GM12878 (cell line): ENCODE measurements around the gene LRIT2. TPM values are rescaled to one million over a fixed set of nuclear protein-coding genes. Genes with fewer than 3 reads are reported as not detected.

Source experiments
- ATAC-seq: fragments of 200-7000 bp; cut with Tn5 transposase; 3 replicates; pipeline ENCODE4 v1.9.1; 2020; ENCODE audit warnings: mild to moderate bottlenecking, moderate library complexity
- BruUV-seq: library from RNA; stranded (reverse); fragments of 400-500 nt; replicated peaks from 2 replicates; lab custom pipeline; 2021; lab: Mats Ljungman, UMichigan
- CTCF ChIA-PET: fragments of 300-600 bp; sonication (Branson Sonifier 250); formaldehyde crosslinking; extraction: SDS; loops from one replicate; lab custom pipeline; 2021; ENCODE audit warnings: inconsistent platforms; lab: Yijun Ruan, JAX
- POLR2A ChIA-PET: fragments of 350-600 bp; formaldehyde crosslinking; extraction: SDS; loops from one replicate; lab custom pipeline; 2021; ENCODE audit warnings: inconsistent platforms; lab: Charles Lee
- RAD21 ChIA-PET: fragments of 300-600 bp; sonication (Branson Sonifier 250); formaldehyde crosslinking; loops from one replicate; lab custom pipeline; 2023; ENCODE audit warnings: antibody characterized with exemption; ENCODE audit not compliant: unreplicated experiment; lab: Charles Lee
- SMC1A ChIA-PET: fragments of 300-600 bp; sonication (Branson Sonifier 250); formaldehyde crosslinking; loops from one replicate; lab custom pipeline; 2023; ENCODE audit not compliant: unreplicated experiment, uncharacterized antibody; lab: Charles Lee
- DNase-seq: peaks from one replicate; pipeline ENCODE4 v3.0.0-alpha.2; 2011; ENCODE audit warnings: low read depth, low spot score
- FAIRE-seq: peaks from 3 replicates; lab custom pipeline; 2011; peaks lifted over from hg19 to GRCh38; lab: Jason Lieb, UNC
- H2AFZ ChIP-seq: 2 replicates; pipeline ENCODE4 v1.6.0; 2011; ENCODE audit warnings: low read depth, low read length, control low read depth; ENCODE audit not compliant: control insufficient read depth
- H3K27ac ChIP-seq: 2 replicates; pipeline ENCODE4 v1.5.1; 2011; ENCODE audit warnings: control low read depth; ENCODE audit not compliant: control insufficient read depth, insufficient read depth
- H3K27me3 ChIP-seq, 2 experiments: replicated peaks in 1 of 2; 2 replicates each; pipeline versions ENCODE4 v1.6.0 to v1.6.1; 2011; ENCODE audit warnings: low read length in 1 of 2; ENCODE audit not compliant: control insufficient read depth in 2 of 2, insufficient read depth in 2 of 2
- H3K36me3 ChIP-seq, 2 experiments: 2 replicates each; pipeline ENCODE4 v1.5.1; 2011; ENCODE audit warnings: low read length in 1 of 2; ENCODE audit not compliant: control insufficient read depth in 2 of 2, insufficient read depth in 2 of 2
- H3K4me1 ChIP-seq: 2 replicates; pipeline ENCODE4 v1.6.1; 2011; ENCODE audit warnings: mild to moderate bottlenecking, low read length, moderate library complexity, mixed read lengths; ENCODE audit not compliant: control insufficient read depth, insufficient read depth
- H3K4me2 ChIP-seq: 2 replicates; pipeline ENCODE4 v1.6.0; 2011; ENCODE audit warnings: control low read depth; ENCODE audit not compliant: control insufficient read depth, insufficient read depth
- H3K4me3 ChIP-seq: fragments of 200-600 bp; sonication (generic); 2 replicates; pipeline ENCODE4 v1.5.1; 2016
- H3K79me2 ChIP-seq: 2 replicates; pipeline ENCODE4 v1.6.0; 2011; ENCODE audit warnings: low read length; ENCODE audit not compliant: control insufficient read depth, insufficient read depth
- H3K9ac ChIP-seq: 2 replicates; pipeline ENCODE4 v1.8.0; 2011; ENCODE audit warnings: low read length, control low read depth, mixed read lengths; ENCODE audit not compliant: control insufficient read depth, insufficient read depth
- H3K9me3 ChIP-seq: replicated peaks from 3 replicates; pipeline ENCODE4 v1.5.1; 2011; ENCODE audit warnings: mild to moderate bottlenecking, low read length; ENCODE audit not compliant: control insufficient read depth, insufficient read depth
- H4K20me1 ChIP-seq: 2 replicates; pipeline ENCODE4 v1.6.0; 2011; ENCODE audit not compliant: control insufficient read depth, insufficient read depth
- BCL11A ChIP-seq: IDR thresholded peaks from 2 replicates; pipeline ENCODE4 v1.6.1; 2011; ENCODE audit warnings: low read depth, low read length
- BCLAF1 ChIP-seq: fragments of 450-650 bp; IDR thresholded peaks from 2 replicates; pipeline ENCODE4 v1.6.1; 2017; ENCODE audit warnings: antibody characterized with exemption, mild to moderate bottlenecking, moderate library complexity
- CBFB ChIP-seq: IDR thresholded peaks from 2 replicates; pipeline ENCODE4 v1.6.1; 2016; ENCODE audit warnings: antibody characterized with exemption, low read depth
- CEBPB ChIP-seq, 2 experiments: fragments of 150-350 bp in 1 of 2; IDR thresholded peaks; 2 replicates each; pipeline ENCODE4 v1.6.1; 2012 to 2014; ENCODE audit warnings: low read depth in 2 of 2, low read length in 2 of 2, borderline replicate concordance in 1 of 2, inconsistent platforms in 1 of 2
- EGR1 ChIP-seq, 2 experiments: IDR thresholded peaks; 1 replicate in 1 of 2; 2 replicates in 1 of 2; pipeline ENCODE4 v1.6.1; 2011 to 2012; ENCODE audit warnings: low read depth in 2 of 2, low read length in 2 of 2, borderline replicate concordance in 1 of 2, mild to moderate bottlenecking in 1 of 2, moderate library complexity in 1 of 2
- EP300 ChIP-seq, 2 experiments: fragments of 150-350 bp in 1 of 2; IDR thresholded peaks; 2 replicates each; pipeline ENCODE4 v1.6.1; 2011 to 2012; ENCODE audit warnings: low read depth in 2 of 2, low read length in 2 of 2, borderline replicate concordance in 1 of 2, improper control_type of control experiment in 1 of 2, inconsistent platforms in 1 of 2; ENCODE audit not compliant: control insufficient read depth in 1 of 2
- HDAC6 ChIP-seq: fragments of 200-600 bp; sonication (generic); IDR thresholded peaks from one replicate; pipeline ENCODE4 v1.8.0; 2017; ENCODE audit warnings: antibody characterized with exemption; ENCODE audit not compliant: unreplicated experiment
- HDGF ChIP-seq: fragments of 450-650 bp; IDR thresholded peaks from 2 replicates; pipeline ENCODE4 v1.6.1; 2016; ENCODE audit warnings: antibody characterized with exemption
- IKZF1 ChIP-seq: fragments of 450-650 bp; conservative IDR thresholded peaks from 2 replicates; pipeline ENCODE4 v1.6.1; 2017; ENCODE audit warnings: antibody characterized with exemption, mild to moderate bottlenecking
- IRF3 ChIP-seq: fragments of 450-650 bp; IDR thresholded peaks from 2 replicates; pipeline ENCODE4 v1.6.1; 2014; ENCODE audit warnings: mild to moderate bottlenecking
- MYC ChIP-seq: IDR thresholded peaks from 2 replicates; pipeline ENCODE4 v1.6.1; 2011; ENCODE audit warnings: mild to moderate bottlenecking, low read length, moderate library complexity, inconsistent platforms; ENCODE audit not compliant: insufficient read depth, insufficient replicate concordance, insufficient read length, severe bottlenecking
- SP1 ChIP-seq: IDR thresholded peaks from one replicate; pipeline ENCODE4 v1.6.1; 2011; ENCODE audit warnings: low read depth, low read length
- SUZ12 ChIP-seq: fragments of 200-600 bp; sonication (generic); IDR thresholded peaks from one replicate; pipeline ENCODE4 v1.6.1; 2018; ENCODE audit warnings: antibody characterized with exemption, mild to moderate bottlenecking; ENCODE audit not compliant: unreplicated experiment
- YY1 ChIP-seq: IDR thresholded peaks from 2 replicates; pipeline ENCODE4 v1.6.1; 2011; ENCODE audit warnings: low read depth, mild to moderate bottlenecking, low read length
- ZBED1 ChIP-seq: IDR thresholded peaks from 2 replicates; pipeline ENCODE4 v1.6.1; 2016; ENCODE audit warnings: borderline replicate concordance
- WGBS: methylation state at CpG from one replicate; pipeline ENCODE4 v1.1.6; 2016; ENCODE audit warnings: low lambda C conversion rate; ENCODE audit not compliant: insufficient replicate concordance, insufficient coverage; ENCODE audit errors: missing lambda C conversion rate; 5-methylcytosine and 5-hydroxymethylcytosine counted together
- in situ Hi-C: fragments of 300-500 bp; cut with MboI; formaldehyde crosslinking; loops from 9 replicates; pipeline ENCODE4 v1.14.3; 2018; ENCODE audit warnings: mixed read lengths
- intact Hi-C: fragments of 100-400 bp; cut with micrococcal nuclease; formaldehyde crosslinking; loops from one replicate; pipeline ENCODE4 v1.14.2; 2022; ENCODE audit not compliant: unreplicated experiment
- polyA plus RNA-seq, 11 experiments: library from polyadenylated mRNA; depleted of rRNA in 4 of 11; unstranded in 6 of 11; stranded (reverse) in 5 of 11; fragments of >200 nt; fragmentation: Nextera tagmentation in 4 of 11; fragmentation: Illumina TruSeq in 1 of 11; extraction: Ambion mirVana in 4 of 11; extraction: Trizol in 1 of 11; gene quantifications; 1 replicate in 1 of 11; 2 replicates in 10 of 11; pipeline versions ENCODE4 v1.2.1 to v1.2.3, GENCODE V29; 2011 to 2016; ENCODE audit warnings: inconsistent platforms in 2 of 11, missing spikeins in 2 of 11, low read depth in 1 of 11
- total RNA-seq, 4 experiments: library from RNA; depleted of rRNA in 3 of 4; stranded (reverse); fragments of >200 nt in 3 of 4; fragmentation: Illumina TruSeq in 1 of 4; extraction: Trizol in 1 of 4; gene quantifications; 2 replicates each; pipeline versions ENCODE4 v1.2.1 to v1.2.3, GENCODE V29; 2013 to 2021
- TF ChIP-seq, protein P1 (sequence below): fragments of 150-350 bp; IDR thresholded peaks from 2 replicates; pipeline ENCODE4 v1.6.1; 2016; ENCODE audit warnings: low read depth, low read length

LRIT2 gene
- total and polyA plus RNA-seq, 10 of the 15 experiments (the other 5 are each of a cell fraction or from before 2014, with no cell fraction given), result not detected

DNA sequence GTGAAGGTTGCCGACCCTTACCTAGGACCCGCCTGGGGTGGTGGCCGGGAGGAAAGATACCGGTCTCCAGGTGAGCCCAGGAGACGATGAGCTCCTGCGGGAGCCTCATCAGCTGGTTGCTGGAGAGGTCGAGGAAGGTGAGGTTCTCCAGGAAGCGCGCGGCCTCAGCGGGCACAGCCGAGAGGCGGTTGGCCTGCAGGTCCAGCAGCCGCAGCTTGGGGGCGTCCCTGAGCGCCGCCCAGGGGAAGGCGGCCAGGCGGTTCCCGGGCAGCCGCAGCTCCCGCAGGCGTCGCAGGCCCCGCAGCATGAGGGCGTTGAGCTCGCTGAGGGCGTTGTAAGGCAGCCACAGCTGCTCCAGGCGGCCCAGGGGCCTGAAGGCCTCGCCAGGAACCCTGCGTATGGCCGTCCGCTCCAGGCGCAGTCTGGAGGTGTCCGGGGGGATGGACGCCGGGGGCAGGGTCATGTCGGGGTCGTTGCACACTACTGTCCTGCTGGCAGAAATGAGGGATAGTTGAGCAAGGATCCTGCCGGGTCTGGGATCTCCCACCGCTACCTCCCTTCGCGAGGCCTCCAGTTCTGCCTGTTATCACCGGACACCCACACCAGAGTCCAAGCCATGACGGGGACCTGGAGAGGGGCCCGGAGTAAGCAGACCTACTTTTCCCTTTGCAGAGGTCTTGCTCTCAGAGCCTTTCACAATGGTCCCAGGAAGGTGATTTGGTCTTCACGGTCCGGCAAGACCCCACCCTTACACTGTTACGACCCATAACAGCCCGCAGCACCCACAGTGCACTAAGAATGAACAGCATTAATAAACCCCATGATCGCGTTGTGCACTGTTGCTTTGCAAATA, 12.1 kb upstream of the LRIT2 start:
- Histone ChIP-seq H2AFZ (no peak overlapping the region), H3K9ac (no peak overlapping the region), H3K79me2 (no peaks in the 10 kb centered on the region), H3K4me2 (no peak overlapping the region), H3K27me3 (peaks cover 0 to 4% of the 10 kb centered on the region in 2 experiments; a peak in 1 of 4 replicates), H3K4me3 (no peak overlapping the region), H4K20me1 (no peaks in the 10 kb centered on the region), H3K27ac (no peak overlapping the region), H3K9me3 (no peaks in the 10 kb centered on the region), H3K36me3 (no peaks in the 10 kb centered on the region), H3K4me1 (no peaks in the 10 kb centered on the region)
- no TSS peak for BruUV-seq
- TF ChIP-seq HDAC6 (no peak), CEBPB (IDR thresholded peaks at IDR 0.05; ENCODE audit: borderline replicate concordance in 1 of 2, low read depth in 2 of 2, low read length in 2 of 2) (no peak), ZBED1 (no peak), YY1 (no peak), SP1 (no peak), IKZF1 (no peak), SUZ12 (no peak), EGR1 (IDR thresholded peaks at IDR 0.05; ENCODE audit: borderline replicate concordance in 1 of 2, low read depth in 2 of 2, low read length in 2 of 2) (no peak), HDGF (no peak), IRF3 (no peak), BCL11A (no peak), BCLAF1 (no peak), CBFB (no peak), MYC (no peak), EP300 (IDR thresholded peaks at IDR 0.05; ENCODE audit: borderline replicate concordance in 1 of 2, control insufficient read depth in 1 of 2, low read depth in 2 of 2, low read length in 2 of 2) (no peak)
- TF ChIP-seq, protein P1, sequence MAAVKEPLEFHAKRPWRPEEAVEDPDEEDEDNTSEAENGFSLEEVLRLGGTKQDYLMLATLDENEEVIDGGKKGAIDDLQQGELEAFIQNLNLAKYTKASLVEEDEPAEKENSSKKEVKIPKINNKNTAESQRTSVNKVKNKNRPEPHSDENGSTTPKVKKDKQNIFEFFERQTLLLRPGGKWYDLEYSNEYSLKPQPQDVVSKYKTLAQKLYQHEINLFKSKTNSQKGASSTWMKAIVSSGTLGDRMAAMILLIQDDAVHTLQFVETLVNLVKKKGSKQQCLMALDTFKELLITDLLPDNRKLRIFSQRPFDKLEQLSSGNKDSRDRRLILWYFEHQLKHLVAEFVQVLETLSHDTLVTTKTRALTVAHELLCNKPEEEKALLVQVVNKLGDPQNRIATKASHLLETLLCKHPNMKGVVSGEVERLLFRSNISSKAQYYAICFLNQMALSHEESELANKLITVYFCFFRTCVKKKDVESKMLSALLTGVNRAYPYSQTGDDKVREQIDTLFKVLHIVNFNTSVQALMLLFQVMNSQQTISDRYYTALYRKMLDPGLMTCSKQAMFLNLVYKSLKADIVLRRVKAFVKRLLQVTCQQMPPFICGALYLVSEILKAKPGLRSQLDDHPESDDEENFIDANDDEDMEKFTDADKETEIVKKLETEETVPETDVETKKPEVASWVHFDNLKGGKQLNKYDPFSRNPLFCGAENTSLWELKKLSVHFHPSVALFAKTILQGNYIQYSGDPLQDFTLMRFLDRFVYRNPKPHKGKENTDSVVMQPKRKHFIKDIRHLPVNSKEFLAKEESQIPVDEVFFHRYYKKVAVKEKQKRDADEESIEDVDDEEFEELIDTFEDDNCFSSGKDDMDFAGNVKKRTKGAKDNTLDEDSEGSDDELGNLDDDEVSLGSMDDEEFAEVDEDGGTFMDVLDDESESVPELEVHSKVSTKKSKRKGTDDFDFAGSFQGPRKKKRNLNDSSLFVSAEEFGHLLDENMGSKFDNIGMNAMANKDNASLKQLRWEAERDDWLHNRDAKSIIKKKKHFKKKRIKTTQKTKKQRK, result no peak
- ChIA-PET SMC1A (interaction anchor here (0.7 to 1.2 kb wide), 2 partner anchors 14 to 276 kb away, joined by 3 read pairs; no protein-coding TSS in a partner anchor), CTCF (no interaction called here), POLR2A (no interaction called here), RAD21 (no interaction called here)
- ATAC-seq (no peak), DNase-seq (no peak), FAIRE-seq (no peak)
- intact Hi-C loops (no loop called here), in situ Hi-C loops (no loop called here)
- WGBS, result 74% methylated on average over 48 of the region's 52 CpGs
